B cell (primary cell): ENCODE data around the gene NOTCH1. TPM values are rescaled to one million over a fixed set of nuclear protein-coding genes. Genes with fewer than 3 reads are reported as not detected.

Experiments
- ATAC-seq: fragments of 200-7000 bp; cut with Tn5 transposase; one replicate; pipeline ENCODE4 v1.10.0; 2021; ENCODE audit warnings: low read depth, mild to moderate bottlenecking, moderate number of reproducible peaks, moderate library complexity
- CTCF ChIA-PET: fragments of 350-600 bp; sonication (Branson Sonifier 250); formaldehyde crosslinking; loops from one replicate; lab custom pipeline; 2021; ENCODE audit warnings: antibody characterized with exemption, inconsistent platforms; lab: Charles Lee
- POLR2A ChIA-PET: fragments of 350-600 bp; sonication (Branson Sonifier 250); formaldehyde crosslinking; loops from one replicate; lab custom pipeline; 2021; ENCODE audit warnings: antibody characterized with exemption; lab: Charles Lee
- DNase-seq: peaks from one replicate; pipeline ENCODE4 v3.0.0; 2013
- H2AFZ ChIP-seq: 2 replicates; pipeline ENCODE4 v1.6.1; 2012; ENCODE audit warnings: mild to moderate bottlenecking, low read depth, low read length; ENCODE audit not compliant: insufficient read depth, poor library complexity, severe bottlenecking
- H3K27ac ChIP-seq, 2 donors: 1 replicate in 1 of 2; 2 replicates in 1 of 2; pipeline ENCODE4 v1.5.1; 2012 to 2013; ENCODE audit warnings: low read length in 2 of 2, mild to moderate bottlenecking in 2 of 2, moderate library complexity in 1 of 2
- H3K27me3 ChIP-seq, 4 experiments: fragments of 200-600 bp in 1 of 4; sonication (generic) in 1 of 4; replicated peaks in 1 of 4; 1 replicate in 2 of 4; 2 replicates in 2 of 4; pipeline versions ENCODE4 v1.6.1 to v1.7.0; 2013 to 2016; ENCODE audit warnings: low read length in 3 of 4, mild to moderate bottlenecking in 2 of 4, mixed read lengths in 1 of 4, moderate library complexity in 1 of 4; ENCODE audit not compliant: insufficient read depth in 4 of 4, control insufficient read depth in 3 of 4; ENCODE audit errors: control extremely low read depth in 1 of 4
- H3K36me3 ChIP-seq, 2 experiments: replicated peaks in 1 of 2; 1 replicate in 1 of 2; 2 replicates in 1 of 2; pipeline versions ENCODE4 v1.6.1 to v1.7.1; 2013; ENCODE audit warnings: low read length in 1 of 2; ENCODE audit not compliant: insufficient read depth in 2 of 2, control insufficient read depth in 1 of 2; ENCODE audit errors: control extremely low read depth in 1 of 2, extremely low read depth in 1 of 2
- H3K4me1 ChIP-seq, 2 donors: fragments of 200-600 bp in 1 of 2; sonication (generic) in 1 of 2; 1 replicate in 1 of 2; 2 replicates in 1 of 2; pipeline versions ENCODE4 v1.5.1 to v1.6.1; 2013 to 2017; ENCODE audit warnings: low read length in 2 of 2; ENCODE audit not compliant: control insufficient read depth in 2 of 2, insufficient read depth in 2 of 2
- H3K4me2 ChIP-seq: replicated peaks from 2 replicates; pipeline ENCODE3; 2012; ENCODE audit warnings: mild to moderate bottlenecking, low read depth, low read length; ENCODE audit not compliant: poor library complexity, severe bottlenecking
- H3K4me3 ChIP-seq, 5 experiments: fragments of 200-600 bp in 1 of 5; sonication (generic) in 1 of 5; 1 replicate in 3 of 5; 2 replicates in 2 of 5; pipeline versions ENCODE4 v1.5.1 to v1.7.0; 2011 to 2016; ENCODE audit warnings: low read length in 4 of 5, mild to moderate bottlenecking in 4 of 5, low read depth in 2 of 5, control low read depth in 1 of 5, moderate library complexity in 1 of 5; ENCODE audit not compliant: insufficient read depth in 1 of 5; ENCODE audit errors: control extremely low read depth in 1 of 5, extremely low read depth in 1 of 5
- H3K79me2 ChIP-seq: fragments of 200-600 bp; sonication (generic); one replicate; pipeline ENCODE4 v1.6.0; 2016; ENCODE audit warnings: low read length; ENCODE audit not compliant: control insufficient read depth, insufficient read depth
- H3K9ac ChIP-seq: fragments of 200-600 bp; sonication (generic); 2 replicates; pipeline ENCODE4 v1.6.1; 2017; ENCODE audit warnings: mild to moderate bottlenecking, low read length, moderate library complexity
- H3K9me3 ChIP-seq, 3 donors: one replicate each; pipeline versions ENCODE4 v1.6.1 to v1.7.1; 2013; ENCODE audit warnings: low read length in 2 of 3; ENCODE audit not compliant: control insufficient read depth in 2 of 3, insufficient read depth in 1 of 3; ENCODE audit errors: control extremely low read depth in 1 of 3
- H4K20me1 ChIP-seq: 2 replicates; pipeline ENCODE4 v1.6.0; 2012; ENCODE audit warnings: mild to moderate bottlenecking, low read length; ENCODE audit not compliant: insufficient read depth, control insufficient read depth, poor library complexity, severe bottlenecking
- H3K27ac Mint-ChIP-seq: one replicate; pipeline ENCODE4 v1.8.0; 2021; ENCODE audit warnings: mixed read lengths
- H3K27me3 Mint-ChIP-seq: one replicate; pipeline ENCODE4 v1.8.0; 2021; ENCODE audit warnings: mixed read lengths
- H3K4me1 Mint-ChIP-seq: one replicate; pipeline ENCODE4 v1.8.0; 2021; ENCODE audit warnings: mixed read lengths
- H3K4me3 Mint-ChIP-seq: one replicate; pipeline ENCODE4 v1.8.0; 2021; ENCODE audit warnings: mixed read lengths
- H3K9me3 Mint-ChIP-seq: one replicate; pipeline ENCODE4 v1.8.0; 2022; ENCODE audit warnings: mixed read lengths; ENCODE audit not compliant: insufficient read depth
- EZH2 ChIP-seq: IDR thresholded peaks from 2 replicates; pipeline ENCODE4 v1.6.1; 2012; ENCODE audit warnings: borderline replicate concordance, low read depth, mild to moderate bottlenecking, moderate library complexity, low read length; ENCODE audit not compliant: insufficient read depth, poor library complexity, severe bottlenecking
- WGBS: methylation state at CpG from one replicate; pipeline ENCODE4 v1.1.5; 2013; ENCODE audit warnings: missing lambda C conversion rate; ENCODE audit not compliant: insufficient coverage; 5-methylcytosine and 5-hydroxymethylcytosine counted together
- intact Hi-C: fragments of 100-400 bp; cut with micrococcal nuclease; formaldehyde crosslinking; loops from one replicate; pipeline ENCODE4 v1.10.0; 2022
- polyA plus RNA-seq: library from polyadenylated mRNA; depleted of rRNA; stranded (reverse); fragments of >200 nt; gene quantifications from 2 replicates; pipeline ENCODE4 v1.2.3, GENCODE V29; 2012
- total RNA-seq, 2 donors: library from RNA; stranded (reverse); fragments of 120-200 nt in 1 of 2; gene quantifications; 1 replicate in 1 of 2; 2 replicates in 1 of 2; pipeline versions ENCODE4 v1.2.3 to v1.2.4, GENCODE V29; 2013 to 2022
- TF ChIP-seq, protein P1 (sequence below): fragments of 200-600 bp; IDR thresholded peaks from one replicate; pipeline ENCODE4 v1.8.0; 2022; ENCODE audit warnings: antibody characterized with exemption, mild to moderate bottlenecking

Gene NOTCH1
- total and polyA plus RNA-seq, 2 donors (not counting 1 experiment from before 2014, with no cell fraction given): 16.6 to 38.5 TPM

DNA sequence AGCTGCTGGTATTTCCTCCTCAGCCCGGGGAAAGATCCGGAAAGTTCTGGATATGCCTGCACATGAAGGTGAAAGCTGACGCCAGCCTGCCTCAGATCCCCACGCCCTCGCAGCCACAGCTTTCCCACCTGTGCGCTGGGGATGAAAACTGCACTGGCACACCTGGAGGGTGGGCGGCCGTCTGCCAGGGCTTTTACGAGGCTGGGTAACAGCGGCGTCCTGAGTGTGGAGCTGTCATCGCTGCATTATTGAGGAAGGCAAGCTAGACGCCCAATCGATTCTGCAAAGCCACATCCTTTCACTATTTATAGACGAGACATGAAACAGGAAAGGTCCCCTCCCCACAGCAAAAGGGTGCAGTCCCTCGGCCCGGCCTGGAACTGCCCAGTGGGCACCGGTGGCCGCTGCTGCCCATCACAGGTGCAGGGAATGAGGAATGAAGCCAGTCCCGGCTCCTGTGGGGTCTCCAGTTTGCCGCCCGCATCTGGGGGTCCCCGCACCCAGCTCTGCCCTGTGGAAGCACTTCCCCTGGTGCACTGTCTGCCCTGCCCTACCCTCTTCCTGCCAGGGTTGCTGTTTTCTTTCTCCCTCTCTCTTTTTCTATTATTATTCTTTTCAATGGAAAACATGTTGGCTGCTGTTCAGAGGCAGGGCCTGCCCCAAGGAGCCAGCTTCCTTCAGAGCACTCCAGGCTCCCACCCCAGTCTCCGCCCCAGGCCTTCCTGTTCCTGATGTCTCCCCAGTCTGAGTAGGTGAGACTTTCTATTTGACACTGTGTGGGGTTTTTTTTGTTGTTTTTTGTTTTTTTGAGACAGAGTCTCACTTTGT lies 7.0 kb downstream of the NOTCH1 start:
- DNase-seq: peak; percentile 73
- TF ChIP-seq, protein P1, sequence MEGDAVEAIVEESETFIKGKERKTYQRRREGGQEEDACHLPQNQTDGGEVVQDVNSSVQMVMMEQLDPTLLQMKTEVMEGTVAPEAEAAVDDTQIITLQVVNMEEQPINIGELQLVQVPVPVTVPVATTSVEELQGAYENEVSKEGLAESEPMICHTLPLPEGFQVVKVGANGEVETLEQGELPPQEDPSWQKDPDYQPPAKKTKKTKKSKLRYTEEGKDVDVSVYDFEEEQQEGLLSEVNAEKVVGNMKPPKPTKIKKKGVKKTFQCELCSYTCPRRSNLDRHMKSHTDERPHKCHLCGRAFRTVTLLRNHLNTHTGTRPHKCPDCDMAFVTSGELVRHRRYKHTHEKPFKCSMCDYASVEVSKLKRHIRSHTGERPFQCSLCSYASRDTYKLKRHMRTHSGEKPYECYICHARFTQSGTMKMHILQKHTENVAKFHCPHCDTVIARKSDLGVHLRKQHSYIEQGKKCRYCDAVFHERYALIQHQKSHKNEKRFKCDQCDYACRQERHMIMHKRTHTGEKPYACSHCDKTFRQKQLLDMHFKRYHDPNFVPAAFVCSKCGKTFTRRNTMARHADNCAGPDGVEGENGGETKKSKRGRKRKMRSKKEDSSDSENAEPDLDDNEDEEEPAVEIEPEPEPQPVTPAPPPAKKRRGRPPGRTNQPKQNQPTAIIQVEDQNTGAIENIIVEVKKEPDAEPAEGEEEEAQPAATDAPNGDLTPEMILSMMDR: no peak
- no peak for TF ChIP-seq EZH2
- CTCF ChIA-PET: interaction anchor here (1.0 to 3.3 kb wide), 8 partner anchors 9 to 188 kb away, joined by 3 to 23 read pairs (median 5); no protein-coding TSS in a partner anchor

More for the DNA sequence above, 7.0 kb downstream of the NOTCH1 start:
- H4K20me1 ChIP-seq: peaks cover 97% of the 10 kb centered on the region
- peak overlapping the region; percentile 42 for H3K9ac ChIP-seq
- H3K4me3 ChIP-seq: peak overlapping the region in 4 of 5 experiments; percentile 21 to 48 (median 37)
- peak overlapping the region; percentile 83 for H3K4me3 Mint-ChIP-seq
- H2AFZ ChIP-seq: no peak overlapping the region
- H3K4me1 ChIP-seq: peaks cover 65 to 74% of the 10 kb centered on the region in 2 donors
- WGBS: 9% methylated on average over 15 of the region's 24 CpGs
- H3K79me2 ChIP-seq: peaks cover 67% of the 10 kb centered on the region
- peak; percentile 19 for ATAC-seq
- POLR2A ChIA-PET: interaction anchor here (0.6 to 1.5 kb wide), 6 partner anchors 13 to 132 kb away, joined by 3 to 9 read pairs (median 3); no protein-coding TSS in a partner anchor
- peak overlapping the region; percentile 57 to 80 for H3K27ac ChIP-seq
- H3K9me3 ChIP-seq: peaks cover 0 to 1% (median 0%) of the 10 kb centered on the region in 3 donors
- H3K27me3 ChIP-seq: no peaks in the 10 kb centered on the region
- H3K9me3 Mint-ChIP-seq: no peaks in the 10 kb centered on the region
- no peaks in the 10 kb centered on the region for H3K27me3 Mint-ChIP-seq
- H3K36me3 ChIP-seq: peaks cover 0 to 30% of the 10 kb centered on the region in 2 experiments
- H3K4me2 ChIP-seq: peak overlapping the region; percentile 81
- intact Hi-C loops: loop anchor here (2.0 kb wide), 1 partner anchor 92 kb away; no protein-coding TSS in a partner anchor
- H3K4me1 Mint-ChIP-seq: peaks cover 73% of the 10 kb centered on the region
- peak overlapping the region; percentile 89 for H3K27ac Mint-ChIP-seq
